HCT116 (cell line): ENCODE measurements around the gene SF1. TPM values are rescaled to one million over a fixed set of nuclear protein-coding genes. Genes with fewer than 3 reads are reported as not detected.

ENCODE experiments used
- ATAC-seq: fragments of 200-7000 bp; cut with Tn5 transposase; 2 replicates; pipeline ENCODE4 v1.9.1; 2020; ENCODE audit warnings: mild to moderate bottlenecking, moderate library complexity
- BruUV-seq: library from RNA; stranded (reverse); fragments of 400-500 nt; replicated peaks from 2 replicates; lab custom pipeline; 2021; lab: Mats Ljungman, UMichigan
- CTCF ChIA-PET: fragments of 300-600 bp; sonication (Branson Sonifier 250); formaldehyde crosslinking; loops from one replicate; lab custom pipeline; 2021; ENCODE audit warnings: antibody characterized with exemption; lab: Charles Lee
- POLR2A ChIA-PET: fragments of 300-600, 350-600 bp; sonication (Branson Sonifier 250); formaldehyde crosslinking; loops from one replicate; lab custom pipeline; 2021; ENCODE audit warnings: antibody characterized with exemption; lab: Charles Lee
- RAD21 ChIA-PET, 2 experiments: fragments of 300-600 bp; sonication (Branson Sonifier 250); formaldehyde crosslinking; loops; one replicate each; lab custom pipeline; 2023; ENCODE audit warnings: low total read pairs in 2 of 2; ENCODE audit not compliant: uncharacterized antibody in 2 of 2, unreplicated experiment in 2 of 2, low non-redundant PET in 1 of 2; lab: Charles Lee
- DNase-seq: peaks from one replicate; pipeline ENCODE4 v3.0.0-alpha.2; 2010; ENCODE audit warnings: low read depth, low spot score
- H2AFZ ChIP-seq: fragments of 200-600 bp; shearing (Covaris generic), sonication (generic); 2 replicates; pipeline ENCODE4 v1.6.1; 2017; ENCODE audit warnings: low read depth, mixed run types, mixed read lengths, antibody characterized with exemption, low read length; ENCODE audit not compliant: poor library complexity, severe bottlenecking
- H3K27ac ChIP-seq: 2 replicates; pipeline ENCODE4 v1.5.1; 2012; ENCODE audit warnings: low read depth, low read length
- H3K27me3 ChIP-seq: fragments of 200-600 bp; sonication (generic); 2 replicates; pipeline ENCODE4 v1.6.1; 2016; ENCODE audit warnings: mixed run types, low read length, mixed read lengths; ENCODE audit not compliant: insufficient read depth
- H3K36me3 ChIP-seq, 2 experiments: fragments of 200-500 bp in 1 of 2; fragments of 200-600 bp in 1 of 2; sonication (Bioruptor generic) in 1 of 2; sonication (generic) in 1 of 2; 2 replicates each; pipeline versions ENCODE4 v1.5.1 to v1.6.1; 2014 to 2016; ENCODE audit warnings: low read length in 2 of 2, inconsistent platforms in 1 of 2, mixed read lengths in 1 of 2, mixed run types in 1 of 2; ENCODE audit not compliant: insufficient read depth in 2 of 2, control insufficient read depth in 1 of 2
- H3K4me1 ChIP-seq, 2 experiments: fragments of 200-600 bp in 1 of 2; sonication (generic) in 1 of 2; 2 replicates each; pipeline versions ENCODE4 v1.5.1 to v1.6.1; 2012 to 2017; ENCODE audit warnings: low read length in 2 of 2, inconsistent platforms in 1 of 2, mild to moderate bottlenecking in 1 of 2, mixed read lengths in 1 of 2, mixed run types in 1 of 2, moderate library complexity in 1 of 2; ENCODE audit not compliant: insufficient read depth in 2 of 2, control insufficient read depth in 1 of 2
- H3K4me2 ChIP-seq: fragments of 200-600 bp; sonication (generic); 2 replicates; pipeline ENCODE4 v1.6.1; 2017; ENCODE audit warnings: mixed run types, low read length, mixed read lengths
- H3K4me3 ChIP-seq, 2 experiments: fragments of 200-600 bp in 1 of 2; sonication (generic) in 1 of 2; replicated peaks in 1 of 2; 2 replicates each; pipeline ENCODE4 v1.5.1; 2011 to 2016; ENCODE audit warnings: low read length in 2 of 2, control low read depth in 1 of 2, low read depth in 1 of 2, mild to moderate bottlenecking in 1 of 2, mixed read lengths in 1 of 2, mixed run types in 1 of 2
- H3K79me2 ChIP-seq: fragments of 200-600 bp; sonication (generic); 2 replicates; pipeline ENCODE4 v1.6.1; 2017; ENCODE audit warnings: mild to moderate bottlenecking, mixed run types, low read length, moderate library complexity, mixed read lengths; ENCODE audit not compliant: insufficient read depth
- H3K9ac ChIP-seq: fragments of 200-600 bp; sonication (generic); 2 replicates; pipeline ENCODE4 v1.6.1; 2016; ENCODE audit warnings: low read length, mixed read lengths
- H3K9me2 ChIP-seq: fragments of 200-600 bp; sonication (generic), shearing (Covaris generic); 2 replicates; pipeline ENCODE4 v1.6.1; 2017; ENCODE audit warnings: mixed run types, mild to moderate bottlenecking, moderate library complexity; ENCODE audit not compliant: insufficient read depth
- H3K9me3 ChIP-seq, 2 experiments: fragments of 200-500 bp in 1 of 2; fragments of 200-600 bp in 1 of 2; sonication (Bioruptor generic) in 1 of 2; sonication (generic) in 1 of 2; 2 replicates each; pipeline ENCODE4 v1.6.1; 2014 to 2017; ENCODE audit warnings: low read length in 2 of 2, mixed read lengths in 2 of 2, inconsistent platforms in 1 of 2, low read depth in 1 of 2, mild to moderate bottlenecking in 1 of 2, mixed run types in 1 of 2, moderate library complexity in 1 of 2; ENCODE audit not compliant: control insufficient read depth in 1 of 2, insufficient read depth in 1 of 2
- H4K20me1 ChIP-seq: fragments of 200-600 bp; sonication (generic), shearing (Covaris generic); 2 replicates; pipeline ENCODE4 v1.6.1; 2017; ENCODE audit warnings: mixed run types, mild to moderate bottlenecking, moderate library complexity; ENCODE audit not compliant: insufficient read depth
- EZH2phosphoT487 ChIP-seq: fragments of 200-600 bp; IDR thresholded peaks from 2 replicates; pipeline ENCODE4 v1.6.1; 2018; ENCODE audit warnings: antibody characterized with exemption, borderline replicate concordance
- POLR2A ChIP-seq: IDR thresholded peaks from 2 replicates; pipeline ENCODE4 v1.7.0; 2011; ENCODE audit warnings: borderline replicate concordance; ENCODE audit not compliant: insufficient read depth, insufficient read length; ENCODE audit errors: extremely low read depth
- TCF7L2 ChIP-seq: IDR thresholded peaks from 2 replicates; pipeline ENCODE4 v1.7.0; 2011; ENCODE audit warnings: borderline replicate concordance, inconsistent platforms; ENCODE audit not compliant: insufficient read depth, insufficient read length; ENCODE audit errors: extremely low read depth
- intact Hi-C: fragments of 100-400 bp; cut with micrococcal nuclease; formaldehyde crosslinking; loops from 2 replicates; pipeline ENCODE4 v1.10.0; 2022
- total RNA-seq: library from RNA; stranded (reverse); gene quantifications from one replicate; pipeline ENCODE4 v1.2.1, GENCODE V29; 2021; ENCODE audit not compliant: unreplicated experiment

SF1 gene
- total RNA-seq, 1 experiment from 2014 or later, result 403 TPM

DNA sequence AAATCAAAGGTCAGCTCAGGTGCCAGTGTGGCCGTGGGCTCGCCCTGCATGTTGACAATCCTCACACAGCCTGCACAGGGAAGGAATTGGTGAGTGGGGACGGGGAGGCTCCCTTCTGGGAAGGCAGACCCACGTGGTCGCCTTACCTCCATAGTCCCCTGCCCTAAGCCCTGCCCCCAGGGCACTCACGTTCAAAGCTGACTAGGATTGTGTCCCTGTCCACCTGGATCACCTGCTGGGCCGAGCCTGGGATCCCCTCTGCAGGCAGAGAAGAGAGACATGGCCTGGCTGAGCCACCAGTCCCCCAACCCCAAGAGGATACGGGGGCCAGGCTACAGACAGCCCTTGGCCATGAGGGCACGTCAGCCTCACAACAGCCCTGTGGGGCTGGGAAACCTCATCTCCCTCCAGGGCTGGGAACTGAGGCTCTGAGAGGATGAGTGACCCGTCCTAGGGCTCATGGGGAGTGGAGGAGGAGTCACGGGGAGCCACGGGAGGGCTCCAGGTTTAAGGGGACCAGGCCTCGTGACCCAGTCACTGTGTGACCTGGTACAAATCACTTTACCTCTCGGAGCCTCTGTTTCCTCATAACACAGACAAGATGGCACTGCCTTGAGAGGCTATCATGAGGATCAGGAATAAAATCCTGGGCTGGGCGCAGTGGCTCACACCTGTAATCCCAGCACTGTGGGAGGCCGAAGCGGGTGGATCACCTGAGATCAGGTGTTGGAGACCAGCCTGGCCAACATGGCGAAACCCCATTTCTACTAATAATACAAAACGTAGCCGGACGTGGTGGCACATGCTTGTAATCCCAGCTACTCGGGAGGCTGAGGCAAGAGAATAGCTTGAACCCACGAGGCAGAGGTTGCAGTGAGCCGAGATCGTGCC, 12.1 kb upstream of the SF1 start:
- POLR2A ChIA-PET, result interaction anchor here (0.8 kb wide), 1 partner anchor 12 kb away, joined by 6 read pairs; no protein-coding TSS in a partner anchor
- DNase-seq (no peak), ATAC-seq (no peak)
- BruUV-seq, result no TSS peak
- Histone ChIP-seq H3K4me2 (no peak overlapping the region), H2AFZ (no peak overlapping the region), H3K4me3 (no peak overlapping the region), H4K20me1 (no peaks in the 10 kb centered on the region), H3K4me1 (peaks cover 2 to 4% of the 10 kb centered on the region in 2 experiments; a peak in 2 of 4 replicates), H3K9me3 (no peaks in the 10 kb centered on the region), H3K79me2 (no peaks in the 10 kb centered on the region), H3K36me3 (no peaks in the 10 kb centered on the region; a peak in 1 of 4 replicates), H3K27me3 (no peaks in the 10 kb centered on the region), H3K27ac (no peak overlapping the region), H3K9me2 (no peaks in the 10 kb centered on the region), H3K9ac (no peak overlapping the region)
- CTCF ChIA-PET, result no interaction called here
- no peak for TF ChIP-seq EZH2phosphoT487
- no peak for TF ChIP-seq POLR2A
- intact Hi-C loops, result no loop called here
- RAD21 ChIA-PET, result no interaction called here

DNA sequence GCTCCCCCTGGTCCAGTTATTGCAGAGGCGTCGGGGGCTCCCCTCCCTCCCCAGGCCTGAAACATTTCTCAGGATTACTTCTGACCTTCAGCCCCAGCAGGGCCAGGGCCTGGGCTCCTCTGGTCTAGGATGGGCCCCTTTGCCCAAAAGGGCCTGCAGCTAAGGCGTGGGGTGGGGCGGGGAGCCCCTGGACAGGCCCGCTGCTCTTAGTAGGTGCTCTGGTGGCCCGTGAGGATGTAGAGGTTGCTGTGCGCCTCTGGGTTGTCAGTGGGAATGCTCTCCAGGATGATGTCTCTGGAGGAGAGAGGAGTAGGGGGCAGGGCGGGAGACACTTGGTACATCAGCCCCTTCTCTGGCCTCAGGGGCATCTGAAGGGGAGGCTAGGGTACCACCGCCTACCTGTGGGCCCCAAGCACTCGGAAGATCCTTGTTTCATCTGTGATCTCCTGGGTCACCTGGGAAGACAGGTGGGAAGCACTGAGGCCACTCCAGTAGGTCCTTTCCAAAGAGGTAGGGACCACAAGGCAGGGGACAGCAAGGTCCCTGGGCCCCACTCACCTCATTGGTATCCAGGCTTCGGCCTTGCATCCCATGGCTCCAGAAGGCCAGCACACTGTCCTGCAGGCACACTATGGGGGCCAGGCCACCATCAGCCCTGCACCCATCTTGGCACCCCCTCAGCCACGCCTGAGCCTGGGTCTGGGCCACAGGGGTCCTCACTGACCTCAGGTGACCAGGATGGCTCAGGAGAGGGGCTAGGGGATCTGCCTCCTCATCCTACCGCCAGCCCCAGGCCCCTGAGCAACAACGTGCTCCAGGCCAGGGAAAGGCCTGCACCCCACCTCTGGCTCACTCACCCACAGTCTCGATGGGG, 11.2 kb upstream of the SF1 start:
- intact Hi-C loops, result loop anchor here (5.0 kb wide), 3 partner anchors 53 to 328 kb away; partner anchors contain the start of genes CDC42BPG and ZNHIT2
- Histone ChIP-seq H3K27me3 (no peaks in the 10 kb centered on the region), H3K79me2 (no peaks in the 10 kb centered on the region), H3K36me3 (no peaks in the 10 kb centered on the region; a peak in 1 of 4 replicates), H3K9ac (no peak overlapping the region), H4K20me1 (no peaks in the 10 kb centered on the region), H3K4me3 (no peak overlapping the region)
- CTCF ChIA-PET, result no interaction called here
- TF ChIP-seq TCF7L2, result no peak
- TF ChIP-seq, all 23 proteins: peak for 0
- Histone ChIP-seq H3K4me2 (no peak overlapping the region), H3K4me1 (peaks cover 2 to 4% of the 10 kb centered on the region in 2 experiments; a peak in 2 of 4 replicates), H3K9me2 (no peaks in the 10 kb centered on the region), H3K27ac (no peak overlapping the region), H3K9me3 (no peaks in the 10 kb centered on the region), H2AFZ (no peak overlapping the region)
- DNase-seq (no peak), ATAC-seq (no peak)
- ChIA-PET POLR2A (interaction anchor here (0.8 to 2.0 kb wide), 2 partner anchors 11 to 13 kb away, joined by 6 to 9 read pairs; partner anchors contain the start of gene SF1), RAD21 (no interaction called here)
- BruUV-seq, result no TSS peak
